Large intestine (tissue), 3 donors: ENCODE data around the gene KRT82. TPM values are rescaled to one million over a fixed set of nuclear protein-coding genes. Genes with fewer than 3 reads are reported as not detected.

ENCODE experiments used
- DNase-seq, 2 donors: peaks; one replicate each; pipeline versions ENCODE4 v3.0.0 to v3.0.0-alpha.2; 2013
- H3K27ac ChIP-seq: one replicate; pipeline ENCODE4 v1.5.1; 2013; ENCODE audit warnings: low read length
- H3K27me3 ChIP-seq: 2 replicates; pipeline ENCODE4 v1.6.1; 2013; ENCODE audit warnings: low read length; ENCODE audit not compliant: control insufficient read depth, insufficient read depth
- H3K36me3 ChIP-seq: 2 replicates; pipeline ENCODE4 v1.6.1; 2013; ENCODE audit warnings: low read length; ENCODE audit not compliant: control insufficient read depth, insufficient read depth
- H3K4me1 ChIP-seq: one replicate; pipeline ENCODE4 v1.6.1; 2013; ENCODE audit warnings: low read length; ENCODE audit not compliant: control insufficient read depth, insufficient read depth
- H3K4me3 ChIP-seq: one replicate; pipeline ENCODE4 v1.5.1; 2013; ENCODE audit warnings: low read length
- H3K9me3 ChIP-seq: one replicate; pipeline ENCODE4 v1.6.1; 2013; ENCODE audit warnings: mild to moderate bottlenecking, low read depth, low read length, moderate library complexity; ENCODE audit not compliant: control insufficient read depth
- WGBS: methylation state at CpG from one replicate; pipeline ENCODE4 v1.1.5; 2013; ENCODE audit warnings: low lambda C conversion rate; ENCODE audit not compliant: insufficient coverage; 5-methylcytosine and 5-hydroxymethylcytosine counted together
- polyA plus RNA-seq: library from polyadenylated mRNA; unstranded; fragments of 120-200 nt; gene quantifications from one replicate; pipeline ENCODE4 v1.2.1, GENCODE V29; 2013

KRT82 gene
- polyA plus RNA-seq, 1 donor, result not detected

- no CpG with 5 or more reads among the region's 6 CpGs for WGBS
- Histone ChIP-seq H3K4me1 (no peaks in the 10 kb centered on the region), H3K36me3 (no peaks in the 10 kb centered on the region), H3K9me3 (no peaks in the 10 kb centered on the region), H3K4me3 (no peak overlapping the region), H3K27me3 (peaks cover 21% of the 10 kb centered on the region), H3K27ac (no peak overlapping the region)
- DNase-seq, result no peak
These were observed 36.3 kb downstream of the KRT82 start for GRCh38 chr12:52369809-52370208.

GRCh38 chr12:52369211-52369610 is 36.9 kb downstream of the KRT82 start:
- H3K4me1 ChIP-seq, result no peaks in the 10 kb centered on the region
- no peaks in the 10 kb centered on the region for H3K36me3 ChIP-seq
- H3K4me3 ChIP-seq, result no peak overlapping the region
- peaks cover 24% of the 10 kb centered on the region for H3K27me3 ChIP-seq
- no peaks in the 10 kb centered on the region for H3K9me3 ChIP-seq
- WGBS, result no CpG with 5 or more reads among the region's 3 CpGs
- H3K27ac ChIP-seq, result no peak overlapping the region
- no peak for DNase-seq

- Histone ChIP-seq H3K9me3 (no peaks in the 10 kb centered on the region), H3K27me3 (peaks cover 24% of the 10 kb centered on the region), H3K36me3 (no peaks in the 10 kb centered on the region), H3K4me3 (no peak overlapping the region), H3K4me1 (no peaks in the 10 kb centered on the region), H3K27ac (no peak overlapping the region)
- no CpG with 5 or more reads among the region's 3 CpGs for WGBS
- DNase-seq, result no peak
These were observed 37.6 kb downstream of the KRT82 start for GRCh38 chr12:52368508-52368907.

GRCh38 chr12:52367876-52368275 is 38.3 kb downstream of the KRT82 start:
- peaks cover 24% of the 10 kb centered on the region for H3K27me3 ChIP-seq
- no CpG with 5 or more reads among the region's 6 CpGs for WGBS

GRCh38 chr12:52366738-52367485 is 39.2 kb downstream of the KRT82 start, which contains the start of gene KRT85:
TSS of gene KRT85 (minus strand) at chr12:52367481. CDS start at chr12:52367405, 76 bp downstream.
- H3K27me3 ChIP-seq, result peaks cover 24% of the 10 kb centered on the region
- no peak within 1 kb of the TSS for H3K4me3 ChIP-seq
- H3K27ac ChIP-seq, result no peak within 1 kb of the TSS
- no peaks in the 10 kb centered on the region for H3K36me3 ChIP-seq
- no peak for DNase-seq
- no CpG with 5 or more reads among the region's 42 CpGs for WGBS
- H3K9me3 ChIP-seq, result no peaks in the 10 kb centered on the region
- no peaks in the 10 kb centered on the region for H3K4me1 ChIP-seq

More at GRCh38 chr12:52367876-52368275, 38.3 kb downstream of the KRT82 start:
- no peaks in the 10 kb centered on the region for H3K4me1 ChIP-seq
- no peak for DNase-seq
- no peak overlapping the region for H3K4me3 ChIP-seq
- H3K9me3 ChIP-seq, result no peaks in the 10 kb centered on the region
- no peaks in the 10 kb centered on the region for H3K36me3 ChIP-seq
- H3K27ac ChIP-seq, result no peak overlapping the region

GRCh38 chr12:52364901-52365489 is 41.1 kb downstream of the KRT82 start:
- no CpG with 5 or more reads among the region's 14 CpGs for WGBS
- no peaks in the 10 kb centered on the region for H3K4me1 ChIP-seq
- no peaks in the 10 kb centered on the region for H3K36me3 ChIP-seq
- H3K27ac ChIP-seq, result no peak overlapping the region
- H3K27me3 ChIP-seq, result peaks cover 24% of the 10 kb centered on the region
- no peak overlapping the region for H3K4me3 ChIP-seq
- H3K9me3 ChIP-seq, result no peaks in the 10 kb centered on the region
- no peak for DNase-seq

GRCh38 chr12:52364061-52364460 is 42.1 kb downstream of the KRT82 start:
- Histone ChIP-seq H3K27me3 (peaks cover 24% of the 10 kb centered on the region), H3K4me1 (no peaks in the 10 kb centered on the region), H3K27ac (no peak overlapping the region), H3K4me3 (no peak overlapping the region), H3K9me3 (no peaks in the 10 kb centered on the region), H3K36me3 (no peaks in the 10 kb centered on the region)
- WGBS, result 100% methylated on average over 1 of the region's 7 CpGs
- no peak for DNase-seq

GRCh38 chr12:52363111-52363679 is 42.9 kb downstream of the KRT82 start:
- H3K27ac ChIP-seq, result no peak overlapping the region
- no peaks in the 10 kb centered on the region for H3K9me3 ChIP-seq
- no peak for DNase-seq
- H3K36me3 ChIP-seq, result no peaks in the 10 kb centered on the region
- H3K4me3 ChIP-seq, result no peak overlapping the region
- no peaks in the 10 kb centered on the region for H3K4me1 ChIP-seq
- peaks cover 23% of the 10 kb centered on the region for H3K27me3 ChIP-seq
- no CpG with 5 or more reads among the region's 12 CpGs for WGBS

GRCh38 chr12:52362118-52362726 is 43.9 kb downstream of the KRT82 start:
- Histone ChIP-seq H3K9me3 (no peaks in the 10 kb centered on the region), H3K36me3 (no peaks in the 10 kb centered on the region), H3K4me1 (no peaks in the 10 kb centered on the region), H3K27ac (no peak overlapping the region), H3K4me3 (no peak overlapping the region), H3K27me3 (peaks cover 17% of the 10 kb centered on the region)
- no CpG with 5 or more reads among the region's 11 CpGs for WGBS
- DNase-seq, result no peak

GRCh38 chr12:52361553-52361952 is 44.6 kb downstream of the KRT82 start:
- no CpG with 5 or more reads among the region's 1 CpG for WGBS
- DNase-seq, result no peak
- H3K4me1 ChIP-seq, result no peaks in the 10 kb centered on the region
- H3K4me3 ChIP-seq, result no peak overlapping the region
- peaks cover 14% of the 10 kb centered on the region for H3K27me3 ChIP-seq
- H3K9me3 ChIP-seq, result no peaks in the 10 kb centered on the region
- H3K36me3 ChIP-seq, result no peaks in the 10 kb centered on the region
- H3K27ac ChIP-seq, result no peak overlapping the region
